Measurements from ENCODE around the gene NUP205.
"Not testable (repeated sequence)": the region's sequence is repeated elsewhere in the genome, so short reads cannot be mapped to it uniquely, and the experiment has no call there.

The NUP205 gene

GRCh38 chr7:135685306-135686084 is 127.8 kb downstream of the NUP205 start:
- no peak for DNase-seq (ENCODE audit: low read depth)
- H3K4me3 ChIP-seq (ENCODE audit: low read depth, low read length): no peak overlapping the region

GRCh38 chr7:135687466-135687865 is 129.7 kb downstream of the NUP205 start:
- no peak for DNase-seq (ENCODE audit: low read depth)
- H3K4me3 ChIP-seq (ENCODE audit: low read depth, low read length): no peak overlapping the region

DNA sequence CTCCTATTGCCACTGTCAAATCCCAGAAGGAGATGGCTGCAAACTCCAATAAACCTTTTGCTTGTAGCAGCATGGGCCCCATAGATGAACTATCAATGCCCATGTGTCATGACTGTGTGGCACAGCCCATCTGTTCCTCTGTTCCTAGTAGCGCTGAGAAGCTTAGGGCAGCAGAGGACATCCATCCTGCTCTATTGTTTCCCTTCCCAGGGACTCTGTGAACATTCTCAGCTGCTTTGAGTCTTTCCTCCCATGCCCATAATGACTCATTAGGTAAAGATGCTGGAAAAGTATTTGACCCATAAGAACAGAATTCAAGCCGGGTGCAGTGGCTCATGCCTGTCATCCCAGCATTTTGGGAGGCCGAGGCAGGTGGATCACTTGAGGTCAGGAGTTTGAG is 132.8 kb downstream of the NUP205 start:
- H3K4me3 ChIP-seq (ENCODE audit: low read depth, low read length): no peak overlapping the region
- peak; percentile 49 for DNase-seq (ENCODE audit: low read depth)

GRCh38 chr7:135692055-135692454 is 134.3 kb downstream of the NUP205 start:
- DNase-seq (ENCODE audit: low read depth): no peak
- no peak overlapping the region for H3K4me3 ChIP-seq (ENCODE audit: low read depth, low read length)

GRCh38 chr7:135692606-135693005 is 134.9 kb downstream of the NUP205 start:
- H3K4me3 ChIP-seq (ENCODE audit: low read depth, low read length); DNase-seq (ENCODE audit: low read depth): not testable (repeated sequence)

- DNase-seq (ENCODE audit: low read depth): no peak
- no peak overlapping the region for H3K4me3 ChIP-seq (ENCODE audit: low read depth, low read length)
Measured at GRCh38 chr7:135693558-135693957, 135.8 kb downstream of the NUP205 start.

DNA sequence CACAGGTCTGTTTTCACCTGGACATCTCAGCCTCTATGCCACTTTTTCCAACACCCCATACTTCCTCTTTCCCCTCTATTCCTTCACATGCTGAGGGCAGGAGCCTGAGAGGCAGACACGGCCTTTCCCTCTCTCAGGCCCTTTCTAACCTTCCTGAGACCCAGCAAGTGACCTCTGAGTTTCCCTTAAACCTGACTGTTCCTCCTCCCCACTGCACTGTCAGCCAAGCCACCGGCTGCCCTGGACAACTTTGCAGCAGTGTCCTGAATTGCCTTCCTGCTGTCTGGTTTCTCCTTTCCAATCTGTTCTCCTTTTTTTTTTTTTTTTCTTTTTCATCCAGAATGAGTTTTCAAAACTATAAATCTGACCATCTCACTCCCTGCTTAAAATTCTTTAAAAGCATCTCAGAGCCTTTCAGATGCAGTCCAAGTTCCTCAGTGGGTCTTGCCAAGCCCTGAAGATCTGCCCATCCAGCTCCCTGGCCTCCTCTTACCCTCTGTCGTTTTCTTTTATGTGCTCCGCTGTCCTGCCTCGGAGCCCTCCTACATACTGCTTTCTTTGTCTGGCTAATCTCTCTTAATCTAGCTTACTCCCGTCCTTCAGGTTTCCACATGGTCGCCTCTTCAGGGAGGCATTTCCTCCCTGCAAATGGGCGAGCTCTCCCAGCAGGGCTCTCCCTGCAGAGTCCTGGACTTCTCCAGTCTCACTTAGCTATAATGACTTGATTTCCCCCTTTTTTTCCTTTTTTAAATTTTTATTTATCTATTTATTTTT is 139.7 kb downstream of the NUP205 start:
- no peak overlapping the region for H3K4me3 ChIP-seq (ENCODE audit: low read depth, low read length)
- DNase-seq (ENCODE audit: low read depth): no peak

Data from skeletal muscle cell (primary cell).